Vagina (tissue), 2 donors: Measurements from ENCODE around the gene PHACTR3.

ENCODE experiments used
- POLR2A ChIP-seq, 2 donors: fragments of 450-650 bp; IDR thresholded peaks; one replicate each; pipeline ENCODE4 v1.6.1; 2017; ENCODE audit warnings: antibody characterized with exemption in 2 of 2, mild to moderate bottlenecking in 2 of 2, moderate library complexity in 2 of 2
- TF ChIP-seq, protein P1 (sequence below), 3 experiments: fragments of 450-650 bp in 2 of 3; fragments of 200-600 bp in 1 of 3; sonication (generic) in 1 of 3; IDR thresholded peaks; one replicate each; pipeline ENCODE4 v1.5.1; 2017 to 2019; ENCODE audit warnings: antibody characterized with exemption in 3 of 3, mild to moderate bottlenecking in 2 of 3, moderate library complexity in 2 of 3

GRCh38 chr20:59835448-59836395 lies 231.4 kb downstream of the PHACTR3 start:
- TF ChIP-seq POLR2A (IDR thresholded peaks at IDR 0.05), result no peak
- TF ChIP-seq, protein P1, sequence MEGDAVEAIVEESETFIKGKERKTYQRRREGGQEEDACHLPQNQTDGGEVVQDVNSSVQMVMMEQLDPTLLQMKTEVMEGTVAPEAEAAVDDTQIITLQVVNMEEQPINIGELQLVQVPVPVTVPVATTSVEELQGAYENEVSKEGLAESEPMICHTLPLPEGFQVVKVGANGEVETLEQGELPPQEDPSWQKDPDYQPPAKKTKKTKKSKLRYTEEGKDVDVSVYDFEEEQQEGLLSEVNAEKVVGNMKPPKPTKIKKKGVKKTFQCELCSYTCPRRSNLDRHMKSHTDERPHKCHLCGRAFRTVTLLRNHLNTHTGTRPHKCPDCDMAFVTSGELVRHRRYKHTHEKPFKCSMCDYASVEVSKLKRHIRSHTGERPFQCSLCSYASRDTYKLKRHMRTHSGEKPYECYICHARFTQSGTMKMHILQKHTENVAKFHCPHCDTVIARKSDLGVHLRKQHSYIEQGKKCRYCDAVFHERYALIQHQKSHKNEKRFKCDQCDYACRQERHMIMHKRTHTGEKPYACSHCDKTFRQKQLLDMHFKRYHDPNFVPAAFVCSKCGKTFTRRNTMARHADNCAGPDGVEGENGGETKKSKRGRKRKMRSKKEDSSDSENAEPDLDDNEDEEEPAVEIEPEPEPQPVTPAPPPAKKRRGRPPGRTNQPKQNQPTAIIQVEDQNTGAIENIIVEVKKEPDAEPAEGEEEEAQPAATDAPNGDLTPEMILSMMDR (IDR thresholded peaks at IDR 0.05), result no peak
